CD4-positive, alpha-beta T cell treated with Interleukin-4 for 1 hour (primary cell): ENCODE results near the gene LURAP1L.
"Not testable (repeated sequence)": the region's sequence is repeated elsewhere in the genome, so short reads cannot be mapped to it uniquely, and the experiment has no call there.

Experiments used
- DNase-seq, 2 donors: peaks; one replicate each; pipeline ENCODE4 v3.0.0-alpha.2; 2020 to 2022

The LURAP1L gene

DNA sequence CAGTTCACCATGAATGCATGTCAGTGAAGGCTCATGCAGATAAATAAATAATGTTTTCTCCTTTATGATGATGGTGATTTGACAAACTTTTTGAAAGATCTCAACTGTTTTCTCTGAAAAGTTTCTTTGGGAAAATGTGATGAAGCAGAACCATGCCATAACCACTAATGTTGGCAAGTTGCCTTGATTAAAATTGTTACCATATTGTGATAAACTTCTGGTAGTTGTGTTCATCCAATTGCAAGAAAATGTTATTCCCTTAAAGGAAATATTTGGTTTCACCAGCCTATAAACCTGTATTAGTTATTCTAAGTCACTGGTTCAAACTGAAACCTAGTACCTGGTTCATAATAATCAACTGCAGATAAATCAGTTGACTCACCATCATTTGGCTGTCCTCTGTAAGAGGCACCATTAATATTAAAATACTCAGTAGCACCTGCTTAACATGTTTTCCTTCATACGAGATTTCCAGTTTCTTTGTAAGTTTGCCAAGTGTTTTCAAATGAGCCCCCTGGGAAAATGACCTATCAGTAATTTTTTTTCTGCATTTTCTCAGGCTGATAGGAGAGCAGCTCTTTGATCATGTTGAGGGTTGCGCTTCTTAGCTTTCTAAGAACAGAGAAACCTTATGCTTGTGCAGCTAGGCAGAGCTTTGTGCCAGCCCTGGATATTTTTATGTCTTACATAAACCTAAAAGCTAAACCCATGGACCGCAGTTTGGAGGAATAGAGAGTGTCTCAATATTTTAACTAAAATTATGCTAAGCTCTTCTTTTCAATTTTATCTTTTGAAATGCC, 88.0 kb downstream of the LURAP1L start:
- no peak for DNase-seq

DNA sequence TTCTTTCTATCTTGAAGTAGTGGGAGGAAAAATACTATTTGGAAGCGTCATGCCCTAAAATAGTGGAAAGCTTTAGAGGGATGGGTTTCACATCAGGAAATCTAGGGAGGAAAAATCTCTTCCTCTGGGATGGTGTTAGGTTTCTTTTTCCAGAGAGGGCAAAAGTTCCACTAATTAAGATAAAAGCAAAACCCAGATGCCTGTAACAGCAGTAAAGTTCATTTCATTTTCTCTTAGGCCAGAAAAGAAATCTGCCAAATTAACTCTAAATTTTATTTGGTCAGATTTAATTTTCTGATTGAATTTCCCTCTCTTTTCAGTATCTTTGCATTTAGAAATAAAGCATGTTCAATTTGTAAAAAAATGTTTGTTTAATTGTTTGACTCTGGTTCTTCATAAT, 88.8 kb downstream of the LURAP1L start:
- DNase-seq = no peak

- not testable (repeated sequence) for DNase-seq
Observed at GRCh38 chr9:12865380-12865779, 90.6 kb downstream of the LURAP1L start.
